Neural progenitor cell (in vitro differentiated cells): ENCODE measurements around the gene STUB1. TPM values are rescaled to one million over a fixed set of nuclear protein-coding genes. Genes with fewer than 3 reads are reported as not detected.
A peak's percentile ranks its signal among the peaks of the same experiment; 100 is the strongest.

Experiments
- DNase-seq: peaks from one replicate; pipeline ENCODE4 v3.0.0-alpha.2; 2016; ENCODE audit warnings: low spot score
- H2AFZ ChIP-seq: fragments of 200-600 bp; sonication (generic); replicated peaks from 2 replicates; pipeline ENCODE4 v1.6.1; 2016; ENCODE audit warnings: antibody characterized with exemption
- H3F3A ChIP-seq: fragments of 200-600 bp; sonication (generic); 2 replicates; pipeline ENCODE4 v1.6.1; 2016; ENCODE audit warnings: antibody characterized with exemption, low read depth
- H3K27ac ChIP-seq: fragments of 200-600 bp; sonication (generic); 2 replicates; pipeline ENCODE4 v1.5.1; 2016; ENCODE audit warnings: mild to moderate bottlenecking
- H3K27me3 ChIP-seq: fragments of 200-600 bp; sonication (generic); 2 replicates; pipeline ENCODE4 v1.6.1; 2016; ENCODE audit warnings: mild to moderate bottlenecking, moderate library complexity
- H3K36me3 ChIP-seq: fragments of 200-600 bp; sonication (generic); 2 replicates; pipeline ENCODE4 v1.5.1; 2016
- H3K4me1 ChIP-seq: fragments of 200-600 bp; sonication (generic); 2 replicates; pipeline ENCODE4 v1.6.1; 2016; ENCODE audit warnings: mixed run types
- H3K4me2 ChIP-seq: fragments of 200-600 bp; sonication (generic); 2 replicates; pipeline ENCODE4 v1.6.1; 2016
- H3K4me3 ChIP-seq: fragments of 200-600 bp; sonication (generic); 2 replicates; pipeline ENCODE4 v1.5.1; 2016
- H3K79me2 ChIP-seq: fragments of 200-600 bp; sonication (generic); 2 replicates; pipeline ENCODE4 v1.6.1; 2016; ENCODE audit warnings: low read depth
- H3K9ac ChIP-seq: fragments of 200-600 bp; sonication (generic); 2 replicates; pipeline ENCODE4 v1.6.1; 2016
- H3K9me3 ChIP-seq: fragments of 200-600 bp; sonication (generic); 2 replicates; pipeline ENCODE4 v1.5.1; 2016; ENCODE audit warnings: low read depth
- H4K20me1 ChIP-seq: fragments of 200-600 bp; sonication (generic); 2 replicates; pipeline ENCODE4 v1.6.1; 2016; ENCODE audit warnings: low read depth
- H3K27ac Mint-ChIP-seq: 3 replicates; pipeline ENCODE4 v1.8.0; 2021; ENCODE audit warnings: mixed read lengths
- H3K27me3 Mint-ChIP-seq: 2 replicates; pipeline ENCODE4 v1.8.0; 2022; ENCODE audit warnings: low read depth, mild to moderate bottlenecking, inconsistent platforms, moderate library complexity, mixed read lengths; ENCODE audit not compliant: insufficient read depth
- H3K36me3 Mint-ChIP-seq: 3 replicates; pipeline ENCODE4 v1.8.0; 2021; ENCODE audit warnings: mixed read lengths
- H3K4me1 Mint-ChIP-seq: 3 replicates; pipeline ENCODE4 v1.8.0; 2021; ENCODE audit warnings: mixed read lengths
- H3K4me3 Mint-ChIP-seq: 3 replicates; pipeline ENCODE4 v1.8.0; 2021; ENCODE audit warnings: mild to moderate bottlenecking, moderate library complexity, mixed read lengths
- H3K9me3 Mint-ChIP-seq: 3 replicates; pipeline ENCODE4 v1.8.0; 2020; ENCODE audit warnings: mixed read lengths
- CTCF ChIP-seq: fragments of 200-600 bp; sonication (generic); IDR thresholded peaks from 2 replicates; pipeline ENCODE4 v1.5.1; 2017; ENCODE audit warnings: antibody characterized with exemption, mild to moderate bottlenecking
- EZH2 ChIP-seq: fragments of 200-600 bp; sonication (generic); IDR thresholded peaks from 2 replicates; pipeline ENCODE4 v1.6.1; 2017; ENCODE audit warnings: antibody characterized with exemption, mild to moderate bottlenecking, moderate library complexity
- EZH2phosphoT487 ChIP-seq: fragments of 200-600 bp; sonication (generic); IDR thresholded peaks from 2 replicates; pipeline ENCODE4 v1.6.1; 2017; ENCODE audit warnings: antibody characterized with exemption
- total RNA-seq: library from RNA; depleted of rRNA; stranded (reverse); fragments of >200 nt; gene quantifications from 2 replicates; pipeline ENCODE4 v1.2.3, GENCODE V29; 2015; ENCODE audit warnings: low replicate concordance

STUB1 gene
- total RNA-seq, 1 donor from 2014 or later = 27.0 TPM

GRCh38 chr16:666572-666971 is 13.6 kb upstream of the STUB1 start:
- H3K36me3 ChIP-seq = no peaks in the 10 kb centered on the region
- H3K4me1 Mint-ChIP-seq = peaks cover 3% of the 10 kb centered on the region
- no peak for DNase-seq
- H3K36me3 Mint-ChIP-seq = peaks cover 2% of the 10 kb centered on the region
- H3K4me3 ChIP-seq = no peak overlapping the region
- no peaks in the 10 kb centered on the region for H3K9me3 ChIP-seq
- H3K79me2 ChIP-seq = peaks cover 15% of the 10 kb centered on the region
- TF ChIP-seq EZH2 (no peak), EZH2phosphoT487 (no peak), CTCF (no peak)
- H3K9me3 Mint-ChIP-seq = no peaks in the 10 kb centered on the region
- H3K4me2 ChIP-seq = no peak overlapping the region
- peaks cover 22% of the 10 kb centered on the region for H4K20me1 ChIP-seq
- H3K27ac ChIP-seq = no peak overlapping the region
- peaks cover 4% of the 10 kb centered on the region for H3K27me3 Mint-ChIP-seq
- H3K27ac Mint-ChIP-seq = no peak overlapping the region
- H3K27me3 ChIP-seq = no peaks in the 10 kb centered on the region
- no peak overlapping the region for H2AFZ ChIP-seq
- H3K9ac ChIP-seq = no peak overlapping the region
- no peak overlapping the region for H3K4me3 Mint-ChIP-seq
- peaks cover 2% of the 10 kb centered on the region for H3F3A ChIP-seq
- H3K4me1 ChIP-seq = peaks cover 8% of the 10 kb centered on the region

- peaks cover 15% of the 10 kb centered on the region for H3K79me2 ChIP-seq
- no peak overlapping the region for H3K4me3 ChIP-seq
- peak overlapping the region; percentile 83 for H3K4me3 Mint-ChIP-seq
- H2AFZ ChIP-seq = no peak overlapping the region
- H3F3A ChIP-seq = peaks cover 2% of the 10 kb centered on the region
- no peak overlapping the region for H3K27ac ChIP-seq
- H4K20me1 ChIP-seq = peaks cover 22% of the 10 kb centered on the region
- no peak overlapping the region for H3K9ac ChIP-seq
- H3K9me3 ChIP-seq = no peaks in the 10 kb centered on the region
- H3K4me1 ChIP-seq = peaks cover 8% of the 10 kb centered on the region
- no peaks in the 10 kb centered on the region for H3K36me3 ChIP-seq
- H3K4me1 Mint-ChIP-seq = peaks cover 3% of the 10 kb centered on the region
- peak overlapping the region; percentile 90 for H3K4me2 ChIP-seq
- no peak for DNase-seq
- no peaks in the 10 kb centered on the region for H3K9me3 Mint-ChIP-seq
- peaks cover 2% of the 10 kb centered on the region for H3K36me3 Mint-ChIP-seq
- no peaks in the 10 kb centered on the region for H3K27me3 ChIP-seq
- no peak for TF ChIP-seq CTCF
- TF ChIP-seq EZH2 = no peak
- TF ChIP-seq EZH2phosphoT487 = no peak
- no peak overlapping the region for H3K27ac Mint-ChIP-seq
- H3K27me3 Mint-ChIP-seq = peaks cover 4% of the 10 kb centered on the region
Measured at GRCh38 chr16:667113-667779, 13.0 kb upstream of the STUB1 start.

GRCh38 chr16:667780-668518 is 12.3 kb upstream of the STUB1 start, which contains the start of gene RHOT2:
TSS of gene RHOT2 (plus strand) at chr16:668132. CDS start at chr16:668200, 68 bp downstream.
- Histone ChIP-seq H3K27me3 (no peaks in the 10 kb centered on the region), H3K4me2 (peak within 1 kb of the TSS; percentile 90), H2AFZ (no peak within 1 kb of the TSS), H4K20me1 (peaks cover 22% of the 10 kb centered on the region), H3K36me3 (no peaks in the 10 kb centered on the region), H3K79me2 (peaks cover 15% of the 10 kb centered on the region), H3F3A (peaks cover 2% of the 10 kb centered on the region), H3K9ac (peak within 1 kb of the TSS; percentile 73), H3K4me1 (peaks cover 8% of the 10 kb centered on the region), H3K27ac (no peak within 1 kb of the TSS), H3K9me3 (no peaks in the 10 kb centered on the region), H3K4me3 (peak within 1 kb of the TSS; percentile 89)
- Mint-ChIP-seq H3K27ac (no peak within 1 kb of the TSS), H3K4me1 (peaks cover 3% of the 10 kb centered on the region), H3K4me3 (peak within 1 kb of the TSS; percentile 84), H3K9me3 (no peaks in the 10 kb centered on the region), H3K36me3 (no peaks in the 10 kb centered on the region), H3K27me3 (peaks cover 4% of the 10 kb centered on the region)
- TF ChIP-seq EZH2phosphoT487 (no peak), CTCF (peak; percentile 93)
- DNase-seq = peak; percentile 98
